Mucosa of rectum (tissue), 2 donors: Measurements from ENCODE around the gene MCRS1.

Experiments
- H3K27ac ChIP-seq, 2 donors: one replicate each; pipeline ENCODE4 v1.7.0; 2013; ENCODE audit warnings: inconsistent platforms in 2 of 2, low read depth in 2 of 2, low read length in 2 of 2
- H3K27me3 ChIP-seq, 2 donors: one replicate each; pipeline ENCODE4 v1.7.0; 2013; ENCODE audit warnings: low read length in 2 of 2; ENCODE audit not compliant: control insufficient read depth in 2 of 2, insufficient read depth in 2 of 2
- H3K36me3 ChIP-seq, 2 donors: one replicate each; pipeline ENCODE4 v1.7.0; 2013; ENCODE audit warnings: low read length in 2 of 2; ENCODE audit not compliant: control insufficient read depth in 2 of 2, insufficient read depth in 2 of 2
- H3K4me1 ChIP-seq, 2 donors: one replicate each; pipeline ENCODE4 v1.7.0; 2013; ENCODE audit warnings: low read length in 2 of 2, mild to moderate bottlenecking in 1 of 2; ENCODE audit not compliant: control insufficient read depth in 2 of 2, insufficient read depth in 2 of 2
- H3K4me3 ChIP-seq, 2 donors: one replicate each; pipeline ENCODE4 v1.7.0; 2013; ENCODE audit warnings: low read length in 2 of 2
- H3K9ac ChIP-seq, 2 donors: one replicate each; pipeline ENCODE4 v1.7.0; 2013; ENCODE audit warnings: low read length in 2 of 2, low read depth in 1 of 2, mild to moderate bottlenecking in 1 of 2
- H3K9me3 ChIP-seq, 2 donors: one replicate each; pipeline ENCODE4 v1.7.0; 2013; ENCODE audit warnings: low read length in 2 of 2; ENCODE audit not compliant: control insufficient read depth in 2 of 2
- donor health status: healthy.
- donor health status: Normal muscosa, but diverticular disease.

Gene MCRS1

GRCh38 chr12:49556391-49557186 lies 11.4 kb downstream of the MCRS1 start:
- Histone ChIP-seq H3K36me3 (peaks cover 29 to 52% of the 10 kb centered on the region in 2 donors), H3K27me3 (no peaks in the 10 kb centered on the region), H3K27ac (no peak overlapping the region), H3K9ac (no peak overlapping the region), H3K9me3 (no peaks in the 10 kb centered on the region), H3K4me1 (no peaks in the 10 kb centered on the region), H3K4me3 (no peak overlapping the region)

GRCh38 chr12:49555631-49556390 lies 12.1 kb downstream of the MCRS1 start:
- H3K9ac ChIP-seq = no peak overlapping the region
- H3K36me3 ChIP-seq = peaks cover 25 to 45% of the 10 kb centered on the region in 2 donors
- H3K9me3 ChIP-seq = no peaks in the 10 kb centered on the region
- H3K4me1 ChIP-seq = no peaks in the 10 kb centered on the region
- no peak overlapping the region for H3K4me3 ChIP-seq
- no peak overlapping the region for H3K27ac ChIP-seq
- peaks cover 0 to 1% of the 10 kb centered on the region in 2 donors for H3K27me3 ChIP-seq

- H3K9ac ChIP-seq = no peak overlapping the region
- H3K27me3 ChIP-seq = peaks cover 4% of the 10 kb centered on the region in 2 donors
- no peak overlapping the region for H3K4me3 ChIP-seq
- peaks cover 10 to 30% of the 10 kb centered on the region in 2 donors for H3K36me3 ChIP-seq
- no peak overlapping the region for H3K27ac ChIP-seq
- H3K4me1 ChIP-seq = no peaks in the 10 kb centered on the region
- no peaks in the 10 kb centered on the region for H3K9me3 ChIP-seq
Observed at GRCh38 chr12:49554266-49554665, 13.7 kb downstream of the MCRS1 start.

- H3K27ac ChIP-seq = no peak overlapping the region
Observed at GRCh38 chr12:49553512-49554088, 14.3 kb downstream of the MCRS1 start.

GRCh38 chr12:49552899-49553298 lies 15.0 kb downstream of the MCRS1 start:
- H3K27ac ChIP-seq = no peak overlapping the region
- no peak overlapping the region for H3K9ac ChIP-seq
- H3K4me3 ChIP-seq = no peak overlapping the region
- H3K27me3 ChIP-seq = peaks cover 11 to 16% of the 10 kb centered on the region in 2 donors
- H3K36me3 ChIP-seq = peaks cover 0 to 17% of the 10 kb centered on the region in 2 donors
- H3K9me3 ChIP-seq = no peaks in the 10 kb centered on the region
- peaks cover 0 to 5% of the 10 kb centered on the region in 2 donors for H3K4me1 ChIP-seq

More at GRCh38 chr12:49553512-49554088, 14.3 kb downstream of the MCRS1 start:
- H3K4me3 ChIP-seq = no peak overlapping the region
- no peaks in the 10 kb centered on the region for H3K9me3 ChIP-seq
- peaks cover 0 to 4% of the 10 kb centered on the region in 2 donors for H3K4me1 ChIP-seq
- peaks cover 4 to 24% of the 10 kb centered on the region in 2 donors for H3K36me3 ChIP-seq
- peaks cover 4 to 8% of the 10 kb centered on the region in 2 donors for H3K27me3 ChIP-seq
- H3K9ac ChIP-seq = no peak overlapping the region

GRCh38 chr12:49552425-49552824 lies 15.5 kb downstream of the MCRS1 start:
- Histone ChIP-seq H3K36me3 (peaks cover 0 to 14% of the 10 kb centered on the region in 2 donors), H3K9ac (no peak overlapping the region), H3K4me3 (no peak overlapping the region), H3K27me3 (peaks cover 15 to 16% of the 10 kb centered on the region in 2 donors), H3K27ac (no peak overlapping the region), H3K4me1 (peaks cover 0 to 5% of the 10 kb centered on the region in 2 donors), H3K9me3 (no peaks in the 10 kb centered on the region)

GRCh38 chr12:49552014-49552413 lies 15.9 kb downstream of the MCRS1 start:
- Histone ChIP-seq H3K27ac (no peak overlapping the region), H3K36me3 (peaks cover 0 to 10% of the 10 kb centered on the region in 2 donors), H3K9ac (no peak overlapping the region), H3K9me3 (no peaks in the 10 kb centered on the region), H3K27me3 (peaks cover 16 to 19% of the 10 kb centered on the region in 2 donors), H3K4me1 (peaks cover 0 to 5% of the 10 kb centered on the region in 2 donors), H3K4me3 (no peak overlapping the region)

- peaks cover 16 to 24% of the 10 kb centered on the region in 2 donors for H3K27me3 ChIP-seq
- H3K4me3 ChIP-seq = no peak overlapping the region
Observed at GRCh38 chr12:49550693-49551252, 17.2 kb downstream of the MCRS1 start.

GRCh38 chr12:49549735-49550692 lies 17.9 kb downstream of the MCRS1 start:
- Histone ChIP-seq H3K36me3 (no peaks in the 10 kb centered on the region), H3K4me1 (peaks cover 0 to 5% of the 10 kb centered on the region in 2 donors), H3K27me3 (peaks cover 17 to 26% of the 10 kb centered on the region in 2 donors), H3K9ac (no peak overlapping the region), H3K4me3 (no peak overlapping the region), H3K27ac (no peak overlapping the region), H3K9me3 (no peaks in the 10 kb centered on the region)

More at GRCh38 chr12:49550693-49551252, 17.2 kb downstream of the MCRS1 start:
- Histone ChIP-seq H3K27ac (no peak overlapping the region), H3K4me1 (peaks cover 0 to 5% of the 10 kb centered on the region in 2 donors), H3K9ac (no peak overlapping the region), H3K9me3 (no peaks in the 10 kb centered on the region), H3K36me3 (no peaks in the 10 kb centered on the region)
